HFFc6 (cell line): ENCODE data around the gene KCNC3. TPM values are rescaled to one million over a fixed set of nuclear protein-coding genes. Genes with fewer than 3 reads are reported as not detected.
"Not testable (repeated sequence)": the region's sequence is repeated elsewhere in the genome, so short reads cannot be mapped to it uniquely, and the experiment has no call there.

Experiments
- DNase-seq: peaks from one replicate; pipeline ENCODE4 v3.0.0-alpha.2; 2018
- H3K27ac Mint-ChIP-seq: 2 replicates; pipeline ENCODE4 v1.8.0; 2020; ENCODE audit warnings: mild to moderate bottlenecking, mixed read lengths
- H3K27me3 Mint-ChIP-seq: 2 replicates; pipeline ENCODE4 v1.8.0; 2021; ENCODE audit warnings: mild to moderate bottlenecking, moderate library complexity, mixed read lengths; ENCODE audit not compliant: insufficient read depth
- H3K36me3 Mint-ChIP-seq: 2 replicates; pipeline ENCODE4 v1.8.0; 2021; ENCODE audit warnings: low read depth, mixed read lengths
- H3K4me1 Mint-ChIP-seq: 2 replicates; pipeline ENCODE4 v1.8.0; 2020; ENCODE audit warnings: low read depth, mixed read lengths
- H3K4me3 Mint-ChIP-seq: 2 replicates; pipeline ENCODE4 v1.8.0; 2020; ENCODE audit warnings: mild to moderate bottlenecking, moderate library complexity, mixed read lengths
- H3K9me3 Mint-ChIP-seq: 2 replicates; pipeline ENCODE4 v1.8.0; 2020; ENCODE audit warnings: mild to moderate bottlenecking, mixed read lengths
- total RNA-seq, 6 experiments: library from RNA; stranded (reverse); fragmentation: NEBNext Ultra II Directional; extraction: Animal tissue kit (Norgen Biotek cat#: 25700); gene quantifications; 2 replicates in 1 of 6; 3 replicates in 5 of 6; pipeline ENCODE4 v1.2.3, GENCODE V29; 2021
- TF ChIP-seq, protein P1 (sequence below): fragments of 200-600 bp; sonication (generic); IDR thresholded peaks from 2 replicates; pipeline ENCODE4 v1.5.0; 2021; ENCODE audit warnings: antibody characterized with exemption, mild to moderate bottlenecking

The KCNC3 gene
- total RNA-seq, 6 experiments from 2014 or later, result not detected

DNA sequence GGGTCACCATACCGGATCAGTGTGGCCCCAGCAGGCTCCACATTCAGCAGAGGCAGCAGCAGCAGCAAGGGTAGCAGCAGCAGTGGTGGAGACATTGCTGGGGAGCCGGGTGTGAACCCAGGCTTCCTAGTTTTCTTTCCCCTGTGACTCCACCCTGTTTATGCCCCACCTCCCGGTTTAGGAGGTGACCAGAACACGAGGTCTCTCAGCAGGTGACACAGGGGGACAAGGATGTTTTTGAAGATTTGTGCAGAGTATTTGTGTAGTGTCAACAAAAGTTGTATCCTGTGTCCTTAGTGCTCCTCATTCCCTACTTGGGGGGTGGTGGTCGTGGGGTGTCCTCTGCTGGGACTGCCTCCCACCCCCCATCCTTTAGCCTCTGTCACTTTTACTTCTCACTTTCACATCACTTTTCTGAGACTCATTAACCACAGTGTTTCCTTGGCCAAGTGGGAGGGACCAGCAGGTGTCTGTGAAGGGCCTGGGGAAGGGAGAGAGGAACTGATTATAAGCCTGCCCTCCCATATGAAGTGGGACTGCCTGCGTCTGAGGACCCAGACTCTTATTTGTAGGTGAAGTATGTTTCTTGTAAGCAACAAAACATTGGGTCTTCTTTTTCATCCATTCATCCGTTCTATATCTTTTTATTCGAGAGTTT, 15.6 kb upstream of the KCNC3 start:
- no peaks in the 10 kb centered on the region for H3K4me1 Mint-ChIP-seq
- H3K36me3 Mint-ChIP-seq, result no peaks in the 10 kb centered on the region
- no peak for DNase-seq
- peaks cover 14% of the 10 kb centered on the region for H3K9me3 Mint-ChIP-seq
- TF ChIP-seq, protein P1, sequence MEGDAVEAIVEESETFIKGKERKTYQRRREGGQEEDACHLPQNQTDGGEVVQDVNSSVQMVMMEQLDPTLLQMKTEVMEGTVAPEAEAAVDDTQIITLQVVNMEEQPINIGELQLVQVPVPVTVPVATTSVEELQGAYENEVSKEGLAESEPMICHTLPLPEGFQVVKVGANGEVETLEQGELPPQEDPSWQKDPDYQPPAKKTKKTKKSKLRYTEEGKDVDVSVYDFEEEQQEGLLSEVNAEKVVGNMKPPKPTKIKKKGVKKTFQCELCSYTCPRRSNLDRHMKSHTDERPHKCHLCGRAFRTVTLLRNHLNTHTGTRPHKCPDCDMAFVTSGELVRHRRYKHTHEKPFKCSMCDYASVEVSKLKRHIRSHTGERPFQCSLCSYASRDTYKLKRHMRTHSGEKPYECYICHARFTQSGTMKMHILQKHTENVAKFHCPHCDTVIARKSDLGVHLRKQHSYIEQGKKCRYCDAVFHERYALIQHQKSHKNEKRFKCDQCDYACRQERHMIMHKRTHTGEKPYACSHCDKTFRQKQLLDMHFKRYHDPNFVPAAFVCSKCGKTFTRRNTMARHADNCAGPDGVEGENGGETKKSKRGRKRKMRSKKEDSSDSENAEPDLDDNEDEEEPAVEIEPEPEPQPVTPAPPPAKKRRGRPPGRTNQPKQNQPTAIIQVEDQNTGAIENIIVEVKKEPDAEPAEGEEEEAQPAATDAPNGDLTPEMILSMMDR, result no peak
- no peak overlapping the region for H3K4me3 Mint-ChIP-seq
- H3K27me3 Mint-ChIP-seq, result peaks cover 6% of the 10 kb centered on the region
- no peak overlapping the region for H3K27ac Mint-ChIP-seq

DNA sequence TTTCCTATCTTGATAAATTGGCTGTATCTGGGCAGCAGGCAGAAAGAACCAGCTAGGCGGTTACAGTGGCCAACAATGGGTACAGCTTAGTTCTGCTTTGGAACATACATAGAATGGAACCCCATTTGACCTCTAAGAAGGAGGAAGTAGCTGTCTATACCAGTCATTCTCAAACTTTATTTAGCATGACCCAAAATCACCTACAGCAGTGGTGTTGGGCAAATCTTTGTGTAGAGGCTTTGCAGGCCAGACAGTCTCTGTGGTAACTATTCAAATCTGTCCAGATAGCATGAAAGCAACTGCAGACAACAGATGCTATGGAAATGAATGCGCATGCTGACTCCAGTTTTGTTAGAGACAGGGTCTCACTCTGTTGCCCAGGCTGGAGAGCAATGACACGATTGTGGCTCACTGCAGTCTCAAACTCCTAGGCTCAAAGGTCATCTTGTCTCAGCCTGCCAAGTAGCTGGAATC, 12.0 kb upstream of the KCNC3 start:
- no peak overlapping the region for H3K27ac Mint-ChIP-seq
- no peak overlapping the region for H3K4me3 Mint-ChIP-seq
- TF ChIP-seq, protein P1, result no peak
- no peaks in the 10 kb centered on the region for H3K36me3 Mint-ChIP-seq
- DNase-seq, result no peak
- H3K9me3 Mint-ChIP-seq, result peaks cover 14% of the 10 kb centered on the region
- no peaks in the 10 kb centered on the region for H3K4me1 Mint-ChIP-seq
- H3K27me3 Mint-ChIP-seq, result peaks cover 5% of the 10 kb centered on the region

DNA sequence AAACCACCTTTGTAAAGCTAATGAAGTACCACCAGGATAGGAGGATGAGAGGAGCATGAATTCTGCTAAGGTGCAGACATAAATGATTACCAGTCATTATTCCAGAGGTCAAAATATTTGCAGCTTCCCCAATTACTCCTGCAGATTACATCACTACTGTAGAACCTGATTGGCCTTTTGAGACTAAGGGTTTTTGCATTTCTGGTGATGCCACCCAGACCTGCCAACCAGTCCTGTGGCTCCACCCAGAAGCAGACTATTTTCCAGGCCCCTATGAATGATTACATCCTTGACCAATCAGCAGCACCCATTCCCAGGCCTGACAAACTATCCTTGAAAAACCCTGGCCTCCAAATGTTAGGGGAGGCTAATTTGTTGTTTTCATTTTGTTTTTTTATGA, 11.2 kb upstream of the KCNC3 start:
- DNase-seq, result no peak
- no peaks in the 10 kb centered on the region for H3K4me1 Mint-ChIP-seq
- no peak overlapping the region for H3K27ac Mint-ChIP-seq
- H3K9me3 Mint-ChIP-seq, result peaks cover 14% of the 10 kb centered on the region
- H3K4me3 Mint-ChIP-seq, result no peak overlapping the region
- TF ChIP-seq, protein P1, result no peak
- H3K27me3 Mint-ChIP-seq, result peaks cover 8% of the 10 kb centered on the region
- no peaks in the 10 kb centered on the region for H3K36me3 Mint-ChIP-seq

DNA sequence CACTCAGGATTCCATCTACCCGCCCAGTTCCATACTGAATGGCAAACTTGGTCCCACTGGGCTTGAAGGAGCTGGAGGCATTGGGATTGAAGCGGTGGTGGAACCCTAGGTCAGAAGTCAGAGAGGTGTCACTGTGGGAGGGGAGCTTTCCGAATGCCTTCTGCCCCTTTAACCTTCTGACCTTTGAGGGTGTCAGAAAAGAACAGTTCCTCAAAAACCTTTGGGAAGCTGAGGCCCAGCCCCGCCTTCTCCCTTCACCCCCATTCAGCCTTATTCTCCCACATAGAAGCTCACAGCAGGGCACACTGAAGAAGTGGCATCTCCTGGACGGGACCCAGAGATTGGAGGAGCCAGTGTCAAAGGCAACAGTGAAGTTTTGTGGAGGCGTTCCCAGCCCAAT, 7.9 kb upstream of the KCNC3 start:
- H3K9me3 Mint-ChIP-seq, DNase-seq, H3K4me3 Mint-ChIP-seq, H3K4me1 Mint-ChIP-seq, H3K27ac Mint-ChIP-seq, H3K36me3 Mint-ChIP-seq: not testable (repeated sequence)
- H3K27me3 Mint-ChIP-seq, result peaks cover 18% of the 10 kb centered on the region

DNA sequence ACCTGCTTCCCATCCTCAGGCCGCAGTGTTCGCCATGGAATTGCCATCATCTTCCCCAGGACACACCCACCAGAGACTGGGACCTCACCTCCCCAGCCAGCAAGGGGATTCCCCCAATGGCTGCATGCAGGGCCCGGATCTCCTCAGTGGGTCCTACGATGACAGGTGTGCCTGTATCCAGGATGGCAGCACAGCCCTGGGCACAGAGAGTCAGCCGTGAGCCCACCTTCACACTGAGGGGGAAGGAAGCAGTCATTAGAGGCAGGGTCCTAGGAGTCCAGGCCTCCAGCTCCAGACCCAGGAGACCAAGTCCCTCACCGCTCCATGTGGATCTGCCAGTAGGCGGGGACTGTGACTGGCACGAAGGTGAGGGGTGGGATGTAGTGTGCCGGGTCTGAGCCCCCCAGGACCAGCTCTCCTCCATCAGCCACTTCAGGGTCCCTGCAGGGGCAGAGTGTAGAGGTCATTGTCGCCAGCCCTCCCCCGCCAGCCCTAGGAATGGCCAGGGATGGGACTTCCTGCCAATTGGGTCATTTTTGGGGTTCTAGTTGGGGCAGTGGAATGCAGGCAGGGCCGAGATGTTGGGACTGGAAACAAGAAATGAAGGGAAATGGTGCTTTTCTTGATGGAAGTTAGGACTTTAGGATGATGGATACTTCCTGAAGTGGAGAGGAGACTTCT, 5.7 kb upstream of the KCNC3 start:
- H3K4me1 Mint-ChIP-seq, result peaks cover 5% of the 10 kb centered on the region; the same call in 1 of the 2 replicates
- H3K9me3 Mint-ChIP-seq, result peaks cover 6% of the 10 kb centered on the region; the same call in 1 of the 2 replicates
- H3K27me3 Mint-ChIP-seq, result peaks cover 31% of the 10 kb centered on the region
- H3K27ac Mint-ChIP-seq, result no peak overlapping the region
- TF ChIP-seq, protein P1, result no peak
- DNase-seq, result no peak
- H3K4me3 Mint-ChIP-seq, result no peak overlapping the region
- peaks cover 1% of the 10 kb centered on the region for H3K36me3 Mint-ChIP-seq
